ENCODE results near the gene MLH3.

DNA sequence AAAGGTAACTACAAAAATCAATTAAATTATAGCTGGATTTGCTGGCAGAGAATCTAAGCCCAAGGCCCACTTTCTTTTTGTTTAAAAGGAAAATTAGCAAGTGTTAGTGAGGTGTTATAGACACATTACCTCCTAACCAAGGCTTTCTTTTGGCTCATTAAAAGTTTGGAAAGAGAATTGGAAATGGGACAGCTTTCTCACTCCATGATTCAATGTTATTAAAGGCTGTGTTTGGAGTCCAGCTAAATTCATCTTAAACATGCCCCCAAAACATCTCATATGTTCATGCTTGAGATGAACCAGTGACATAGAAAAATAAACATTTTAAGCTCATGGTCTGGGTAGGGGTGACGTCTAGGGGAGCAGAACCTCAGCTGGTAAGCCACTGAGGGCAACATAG lies 82.5 kb downstream of the MLH3 start:
- TF ChIP-seq POLR2A (IDR thresholded peaks at IDR 0.05), result no peak
- TF ChIP-seq, protein P1, sequence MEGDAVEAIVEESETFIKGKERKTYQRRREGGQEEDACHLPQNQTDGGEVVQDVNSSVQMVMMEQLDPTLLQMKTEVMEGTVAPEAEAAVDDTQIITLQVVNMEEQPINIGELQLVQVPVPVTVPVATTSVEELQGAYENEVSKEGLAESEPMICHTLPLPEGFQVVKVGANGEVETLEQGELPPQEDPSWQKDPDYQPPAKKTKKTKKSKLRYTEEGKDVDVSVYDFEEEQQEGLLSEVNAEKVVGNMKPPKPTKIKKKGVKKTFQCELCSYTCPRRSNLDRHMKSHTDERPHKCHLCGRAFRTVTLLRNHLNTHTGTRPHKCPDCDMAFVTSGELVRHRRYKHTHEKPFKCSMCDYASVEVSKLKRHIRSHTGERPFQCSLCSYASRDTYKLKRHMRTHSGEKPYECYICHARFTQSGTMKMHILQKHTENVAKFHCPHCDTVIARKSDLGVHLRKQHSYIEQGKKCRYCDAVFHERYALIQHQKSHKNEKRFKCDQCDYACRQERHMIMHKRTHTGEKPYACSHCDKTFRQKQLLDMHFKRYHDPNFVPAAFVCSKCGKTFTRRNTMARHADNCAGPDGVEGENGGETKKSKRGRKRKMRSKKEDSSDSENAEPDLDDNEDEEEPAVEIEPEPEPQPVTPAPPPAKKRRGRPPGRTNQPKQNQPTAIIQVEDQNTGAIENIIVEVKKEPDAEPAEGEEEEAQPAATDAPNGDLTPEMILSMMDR (IDR thresholded peaks at IDR 0.05), result no peak
- TF ChIP-seq POLR2AphosphoS5 (IDR thresholded peaks at IDR 0.05), result no peak

Measured in prostate gland (tissue), 2 donors.